Right hindlimb (tissue), 1 donor: ENCODE measurements around the gene WDR82.
A peak's percentile ranks its signal among the peaks of the same experiment; 100 is the strongest.

Experiments used
- DNase-seq: peaks from one replicate; pipeline ENCODE4 v3.0.0-alpha.2; 2018

The WDR82 gene

GRCh38 chr3:52221141-52221562 is 57.3 kb downstream of the WDR82 start:
- no peak for DNase-seq

GRCh38 chr3:52220380-52221026 is 57.9 kb downstream of the WDR82 start:
- peak; percentile 89 for DNase-seq

DNA sequence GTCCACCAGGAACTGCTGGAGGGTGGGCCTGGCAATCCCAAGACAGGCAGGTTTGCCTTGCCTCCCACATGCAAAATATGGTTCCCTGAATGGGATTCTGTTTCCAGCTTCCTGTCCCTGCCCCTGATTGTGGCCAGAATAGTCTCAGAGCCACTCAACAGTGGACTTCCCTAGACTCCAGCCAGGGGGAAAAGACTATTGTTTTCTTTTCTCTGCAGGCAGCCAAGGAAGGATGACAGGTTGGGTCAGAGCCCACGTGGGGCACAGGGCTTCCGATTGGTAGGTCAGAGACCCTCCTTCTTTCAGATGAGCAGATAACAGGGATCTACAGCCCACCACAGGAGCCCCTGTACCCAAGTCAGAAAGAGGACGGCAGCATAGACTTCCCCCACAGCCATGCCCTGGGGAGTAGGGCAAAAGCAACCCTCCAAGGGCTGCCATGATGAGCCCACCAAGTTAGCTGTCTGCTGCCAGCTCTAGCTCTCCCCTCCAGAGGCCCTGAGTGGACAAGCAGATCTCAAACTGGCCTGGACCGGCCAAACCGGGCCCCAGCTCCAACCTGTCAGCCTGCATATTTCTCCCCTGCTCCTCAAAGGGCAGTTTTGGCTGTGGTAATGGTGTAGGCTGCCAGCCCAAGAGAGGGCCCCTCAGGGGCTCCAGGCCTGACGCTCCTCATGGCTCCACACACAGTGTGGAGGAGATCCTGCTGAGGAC is 59.4 kb downstream of the WDR82 start:
- DNase-seq, result peak; percentile 23

- peak; percentile 21 for DNase-seq
These were observed 60.0 kb downstream of the WDR82 start for GRCh38 chr3:52218454-52218853.

GRCh38 chr3:52218026-52218425 is 60.4 kb downstream of the WDR82 start:
- DNase-seq, result no peak

GRCh38 chr3:52217409-52217805 is 61.0 kb downstream of the WDR82 start:
- DNase-seq, result no peak

DNA sequence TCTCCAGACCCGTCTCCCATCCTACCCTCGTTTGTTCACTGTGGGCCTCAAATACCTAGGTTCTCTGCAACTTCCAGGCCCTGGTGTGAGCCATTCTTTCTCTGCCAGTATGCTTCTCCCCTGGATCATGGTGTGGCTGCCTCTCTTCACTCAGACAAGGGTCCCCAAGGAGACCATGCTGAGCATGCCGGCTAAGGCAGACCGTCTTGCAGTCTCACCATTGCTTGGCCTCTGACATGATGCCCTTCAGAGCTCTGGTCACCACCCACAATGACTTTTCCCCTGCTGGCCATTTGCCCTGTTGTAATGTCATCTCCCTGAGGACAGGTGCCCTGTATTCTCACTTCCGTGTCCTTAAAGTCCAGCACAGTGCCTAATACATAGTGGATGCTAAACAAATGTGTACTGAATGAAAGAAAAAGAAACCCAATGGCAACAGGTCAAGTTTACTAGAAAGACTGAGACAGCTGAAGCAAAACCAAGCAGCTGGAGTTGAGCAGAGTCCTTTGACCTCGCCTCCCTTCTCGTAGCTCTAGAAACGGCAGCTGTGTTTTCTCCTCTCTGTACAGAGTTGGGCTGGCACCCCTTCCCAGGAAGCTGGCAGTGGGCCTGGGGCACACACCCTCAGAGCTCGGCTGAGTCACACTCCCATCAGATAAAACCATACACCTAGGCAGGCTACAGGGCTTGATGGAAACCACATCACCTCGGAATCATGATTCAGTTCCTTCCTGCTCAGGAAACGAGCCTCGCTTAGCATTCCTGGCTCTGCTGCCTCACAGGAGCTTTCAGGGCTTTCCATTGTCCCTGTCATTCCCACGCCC is 61.7 kb downstream of the WDR82 start:
- DNase-seq, result peak; percentile 84

DNA sequence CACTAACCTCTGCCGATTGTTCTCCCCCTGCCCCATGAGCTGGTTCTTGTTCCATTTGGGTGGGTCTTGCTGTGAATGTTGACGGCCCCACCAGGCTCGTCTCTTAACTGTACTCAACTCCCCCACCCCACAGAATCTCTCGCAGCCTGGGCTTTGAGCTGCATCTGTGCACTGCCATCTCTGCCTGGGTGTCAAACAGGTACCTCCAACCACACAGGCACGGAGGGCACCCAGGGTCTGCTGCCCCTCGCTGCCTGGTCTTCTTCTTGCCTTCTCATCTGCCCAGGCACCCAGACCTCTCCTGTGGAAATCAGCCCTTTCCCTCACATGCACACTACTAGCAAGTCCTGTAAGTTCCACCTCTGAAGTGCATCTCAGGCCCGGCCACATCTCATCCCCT is 63.1 kb downstream of the WDR82 start:
- DNase-seq, result peak; percentile 11

- DNase-seq, result no peak
These were observed 64.5 kb downstream of the WDR82 start for GRCh38 chr3:52213901-52214300.

GRCh38 chr3:52213005-52213404 is 65.4 kb downstream of the WDR82 start:
- no peak for DNase-seq

DNA sequence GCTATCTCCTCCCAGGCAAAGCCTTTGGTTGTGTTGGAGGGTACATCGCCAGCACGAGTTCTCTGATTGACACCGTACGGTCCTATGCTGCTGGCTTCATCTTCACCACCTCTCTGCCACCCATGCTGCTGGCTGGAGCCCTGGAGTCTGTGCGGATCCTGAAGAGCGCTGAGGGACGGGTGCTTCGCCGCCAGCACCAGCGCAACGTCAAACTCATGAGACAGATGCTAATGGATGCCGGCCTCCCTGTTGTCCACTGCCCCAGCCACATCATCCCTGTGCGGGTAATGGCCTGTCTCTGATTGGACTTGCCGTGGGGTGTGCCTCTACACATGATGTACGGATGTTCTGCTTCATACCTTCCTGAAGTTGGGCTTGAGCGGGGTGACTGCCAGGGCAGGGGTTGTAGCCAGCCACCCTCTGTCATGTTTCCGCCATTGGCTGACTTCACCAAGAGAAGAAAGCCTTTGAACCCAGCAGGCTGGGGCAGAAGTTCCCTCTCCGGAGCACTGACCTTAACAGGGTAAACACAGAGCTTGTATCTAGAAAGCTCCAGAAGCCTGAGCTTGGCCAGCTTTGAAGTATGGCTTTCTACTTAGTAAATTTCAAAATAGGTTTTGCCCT is 67.1 kb downstream of the WDR82 start:
- peak; percentile 11 for DNase-seq

DNA sequence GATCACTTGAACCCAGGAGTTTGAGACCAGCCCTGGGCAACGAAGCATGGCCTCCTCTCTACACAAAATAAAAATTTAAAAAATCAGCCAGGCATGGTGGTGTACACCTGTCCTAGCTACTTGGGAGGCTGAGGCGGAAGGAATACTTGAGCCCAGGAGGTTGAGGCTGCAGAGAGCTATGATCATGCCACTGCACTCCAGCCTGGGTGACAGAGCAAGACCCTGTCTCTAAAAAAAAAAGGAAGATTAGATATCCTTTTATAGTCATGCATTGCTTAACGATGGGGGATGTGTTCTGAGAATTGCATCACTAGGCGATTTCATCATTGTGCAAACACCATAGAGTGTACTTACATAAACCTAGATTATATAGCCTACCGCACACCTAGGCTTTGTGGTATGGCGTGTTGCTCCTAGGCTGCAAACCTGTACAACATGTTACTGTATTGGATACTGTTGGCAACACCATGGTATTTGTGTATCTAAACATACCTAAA is 67.9 kb downstream of the WDR82 start:
- no peak for DNase-seq

- DNase-seq, result no peak
These were observed 68.4 kb downstream of the WDR82 start for GRCh38 chr3:52210037-52210436.

GRCh38 chr3:52208556-52208955 is 69.9 kb downstream of the WDR82 start:
- no peak for DNase-seq

DNA sequence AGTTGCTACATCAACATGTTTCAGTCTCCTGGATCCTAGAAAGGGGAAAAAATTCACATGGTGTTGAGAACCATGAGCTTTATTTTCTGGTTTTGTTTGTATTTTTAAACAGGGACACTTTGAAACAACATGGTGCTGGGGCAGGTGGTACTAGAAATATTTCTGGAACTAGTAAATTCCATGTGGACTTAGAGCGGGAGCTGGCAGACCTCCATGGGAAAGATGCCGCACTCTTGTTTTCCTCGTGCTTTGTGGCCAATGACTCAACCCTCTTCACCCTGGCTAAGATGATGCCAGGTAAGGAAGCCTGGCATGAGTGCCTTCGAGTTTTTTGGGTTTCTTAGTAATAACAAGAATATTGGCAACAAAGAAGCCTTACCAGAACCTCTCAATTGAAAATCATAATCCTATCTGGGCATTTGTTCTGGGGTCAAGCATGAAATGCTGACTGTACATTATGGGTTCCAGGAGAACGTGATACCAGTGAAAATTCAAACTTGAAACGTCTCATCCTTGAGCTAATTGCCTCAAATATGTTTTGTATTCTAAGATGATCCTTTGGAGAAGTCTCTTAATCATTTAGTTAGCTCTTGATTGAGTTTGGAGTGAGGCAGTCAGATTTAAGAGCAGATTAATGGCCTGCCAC is 72.6 kb downstream of the WDR82 start:
- no peak for DNase-seq
